ENCODE results near the gene HMG20B. TPM values are rescaled to one million over a fixed set of nuclear protein-coding genes. Genes with fewer than 3 reads are reported as not detected.

The HMG20B gene
- total RNA-seq, 1 donor, result 72.5 TPM

DNA sequence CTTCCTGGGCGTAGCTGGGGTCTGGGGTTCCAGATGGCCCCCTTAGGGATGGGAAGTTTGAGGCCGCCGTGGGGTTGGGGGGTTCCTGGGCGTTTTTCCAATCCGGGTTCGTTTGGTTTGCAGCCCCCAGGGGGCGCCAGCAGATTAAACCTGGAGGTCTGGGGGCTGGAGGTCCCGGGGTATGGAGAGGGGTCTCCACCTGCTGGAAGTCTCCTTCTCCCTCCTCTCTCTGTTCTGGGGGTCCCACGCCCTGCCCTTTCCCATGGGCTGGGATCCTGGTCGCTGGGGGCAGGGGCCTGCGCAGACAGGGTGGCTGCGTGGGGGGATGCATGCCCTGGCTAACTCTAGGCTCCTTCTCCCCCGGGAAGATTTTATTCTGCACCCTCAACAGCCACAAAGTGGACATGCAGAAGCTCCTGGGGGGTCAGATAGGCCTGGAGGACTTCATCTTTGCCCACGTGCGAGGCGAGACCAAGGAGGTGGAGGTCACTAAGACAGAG is 13.4 kb downstream of the HMG20B start:
- no peak for DNase-seq (ENCODE audit: low read depth)

DNA sequence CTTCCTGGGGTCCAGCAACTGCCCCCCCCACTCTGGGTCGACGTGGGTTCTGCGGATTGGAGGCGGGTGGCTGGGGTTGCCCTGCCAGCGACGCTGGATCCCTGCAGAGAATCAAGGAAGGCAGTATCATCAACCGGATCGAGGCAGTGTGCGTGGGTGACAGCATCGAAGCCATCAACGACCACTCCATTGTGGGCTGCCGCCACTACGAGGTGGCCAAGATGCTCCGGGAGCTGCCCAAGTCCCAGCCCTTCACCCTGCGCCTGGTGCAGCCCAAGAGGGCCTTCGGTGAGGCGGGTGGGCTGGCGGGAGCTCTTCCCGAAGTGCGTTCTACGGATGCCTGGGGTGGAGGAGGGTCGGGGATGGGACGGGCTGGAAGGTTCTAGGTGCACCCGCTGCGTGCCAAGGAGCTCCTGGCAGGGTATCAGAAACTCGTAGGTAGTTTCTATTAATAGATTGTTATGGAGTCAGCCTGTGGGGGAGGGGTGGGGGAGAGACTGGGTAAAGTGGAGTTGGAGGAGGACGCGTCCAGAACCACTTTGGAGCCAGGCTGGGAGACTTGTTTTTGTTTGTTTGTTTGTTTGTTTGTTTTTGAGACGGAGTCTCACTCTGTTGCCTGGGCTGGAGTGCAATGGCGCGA is 14.1 kb downstream of the HMG20B start:
- H3K4me3 ChIP-seq (ENCODE audit: low read depth, low read length), result no peak overlapping the region
- DNase-seq (ENCODE audit: low read depth), result no peak
- TF ChIP-seq, protein P1, sequence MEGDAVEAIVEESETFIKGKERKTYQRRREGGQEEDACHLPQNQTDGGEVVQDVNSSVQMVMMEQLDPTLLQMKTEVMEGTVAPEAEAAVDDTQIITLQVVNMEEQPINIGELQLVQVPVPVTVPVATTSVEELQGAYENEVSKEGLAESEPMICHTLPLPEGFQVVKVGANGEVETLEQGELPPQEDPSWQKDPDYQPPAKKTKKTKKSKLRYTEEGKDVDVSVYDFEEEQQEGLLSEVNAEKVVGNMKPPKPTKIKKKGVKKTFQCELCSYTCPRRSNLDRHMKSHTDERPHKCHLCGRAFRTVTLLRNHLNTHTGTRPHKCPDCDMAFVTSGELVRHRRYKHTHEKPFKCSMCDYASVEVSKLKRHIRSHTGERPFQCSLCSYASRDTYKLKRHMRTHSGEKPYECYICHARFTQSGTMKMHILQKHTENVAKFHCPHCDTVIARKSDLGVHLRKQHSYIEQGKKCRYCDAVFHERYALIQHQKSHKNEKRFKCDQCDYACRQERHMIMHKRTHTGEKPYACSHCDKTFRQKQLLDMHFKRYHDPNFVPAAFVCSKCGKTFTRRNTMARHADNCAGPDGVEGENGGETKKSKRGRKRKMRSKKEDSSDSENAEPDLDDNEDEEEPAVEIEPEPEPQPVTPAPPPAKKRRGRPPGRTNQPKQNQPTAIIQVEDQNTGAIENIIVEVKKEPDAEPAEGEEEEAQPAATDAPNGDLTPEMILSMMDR (IDR thresholded peaks at IDR 0.05; ENCODE audit: insufficient read depth, low read depth, low read length), result no peak

More for the DNA sequence above, 13.4 kb downstream of the HMG20B start:
- peak overlapping the region; percentile 61 for H3K4me3 ChIP-seq (ENCODE audit: low read depth, low read length)
- TF ChIP-seq, protein P1 (IDR thresholded peaks at IDR 0.05; ENCODE audit: insufficient read depth, low read depth, low read length), result peak; percentile 63

DNA sequence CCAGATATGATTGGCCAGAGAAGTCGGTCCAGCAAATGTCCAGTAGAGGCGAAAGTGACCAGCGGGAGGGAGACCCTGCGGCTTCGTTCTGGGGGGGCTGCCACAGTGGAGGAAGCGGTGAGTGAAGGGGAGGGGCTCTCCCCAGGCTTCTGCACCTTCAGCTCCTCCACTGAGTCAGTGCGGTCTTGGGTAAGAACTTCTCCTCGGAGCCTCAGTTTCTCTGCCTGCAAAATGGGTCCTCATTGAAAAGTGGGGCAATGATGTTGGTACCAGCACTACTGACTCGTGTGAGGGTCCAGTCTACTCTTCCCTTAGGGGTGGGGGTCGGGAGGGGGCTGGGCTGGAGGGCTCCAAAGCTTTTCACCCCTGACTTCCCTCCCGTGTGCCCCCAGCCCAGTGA is 16.7 kb downstream of the HMG20B start:
- TF ChIP-seq, protein P1 (IDR thresholded peaks at IDR 0.05; ENCODE audit: insufficient read depth, low read depth, low read length), result no peak
- H3K4me3 ChIP-seq (ENCODE audit: low read depth, low read length), result no peak overlapping the region
- no peak for DNase-seq (ENCODE audit: low read depth)

DNA sequence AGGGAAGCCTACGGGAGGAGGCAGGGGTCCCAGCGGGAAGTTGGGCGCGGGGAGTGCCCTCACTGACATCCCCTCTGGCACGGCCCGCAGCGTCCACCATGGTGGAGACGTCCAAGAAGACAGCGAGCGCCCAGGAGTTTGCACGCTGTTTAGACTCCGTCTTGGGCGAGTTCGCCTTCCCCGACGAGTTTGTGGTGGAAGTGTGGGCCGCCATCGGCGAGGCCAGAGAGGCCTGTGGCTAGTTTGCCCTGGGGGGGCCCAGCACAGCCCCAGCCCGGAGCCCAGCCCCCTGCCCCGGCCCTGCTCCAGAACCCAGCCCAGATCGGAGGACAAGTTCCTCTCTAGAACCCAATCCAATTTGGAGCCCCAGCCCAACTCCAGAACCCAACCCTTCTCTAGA is 17.2 kb downstream of the HMG20B start:
- no peak for DNase-seq (ENCODE audit: low read depth)
- TF ChIP-seq, protein P1 (IDR thresholded peaks at IDR 0.05; ENCODE audit: insufficient read depth, low read depth, low read length), result no peak
- no peak overlapping the region for H3K4me3 ChIP-seq (ENCODE audit: low read depth, low read length)

DNA sequence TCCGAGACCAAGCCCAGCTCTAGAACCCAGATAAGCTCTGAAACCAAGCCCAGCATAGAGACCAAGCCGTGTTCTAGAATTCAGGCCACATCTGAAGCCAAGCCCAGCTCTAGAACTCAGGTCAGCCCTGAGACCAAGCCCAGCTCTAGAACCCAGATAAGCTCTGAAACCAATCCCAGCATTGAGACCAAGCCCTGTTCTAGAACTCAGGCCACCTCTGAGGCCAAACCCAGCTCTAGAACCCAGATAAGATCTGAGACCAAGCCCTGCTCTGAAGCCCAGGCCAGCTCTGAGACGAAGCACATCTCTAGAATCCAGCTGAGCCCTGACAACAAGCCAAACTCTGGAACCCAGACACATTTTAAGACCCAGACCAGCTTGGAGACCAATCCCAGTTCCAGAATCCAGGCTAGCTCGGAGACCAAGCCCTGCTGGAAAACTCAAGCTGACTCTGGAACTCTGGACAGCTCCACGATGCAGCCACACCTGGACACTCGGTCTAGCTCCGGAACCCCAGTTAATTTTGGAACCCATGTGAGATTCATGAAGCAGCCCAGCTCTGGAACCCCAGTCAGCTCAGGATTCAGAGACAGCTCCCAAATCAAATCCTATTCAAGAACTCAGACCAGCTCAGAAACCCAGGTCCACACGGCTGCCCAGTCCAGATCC is 18.4 kb downstream of the HMG20B start:
- no peak for DNase-seq (ENCODE audit: low read depth)
- no peak overlapping the region for H3K4me3 ChIP-seq (ENCODE audit: low read depth, low read length)
- TF ChIP-seq, protein P1 (IDR thresholded peaks at IDR 0.05; ENCODE audit: insufficient read depth, low read depth, low read length), result no peak

DNA sequence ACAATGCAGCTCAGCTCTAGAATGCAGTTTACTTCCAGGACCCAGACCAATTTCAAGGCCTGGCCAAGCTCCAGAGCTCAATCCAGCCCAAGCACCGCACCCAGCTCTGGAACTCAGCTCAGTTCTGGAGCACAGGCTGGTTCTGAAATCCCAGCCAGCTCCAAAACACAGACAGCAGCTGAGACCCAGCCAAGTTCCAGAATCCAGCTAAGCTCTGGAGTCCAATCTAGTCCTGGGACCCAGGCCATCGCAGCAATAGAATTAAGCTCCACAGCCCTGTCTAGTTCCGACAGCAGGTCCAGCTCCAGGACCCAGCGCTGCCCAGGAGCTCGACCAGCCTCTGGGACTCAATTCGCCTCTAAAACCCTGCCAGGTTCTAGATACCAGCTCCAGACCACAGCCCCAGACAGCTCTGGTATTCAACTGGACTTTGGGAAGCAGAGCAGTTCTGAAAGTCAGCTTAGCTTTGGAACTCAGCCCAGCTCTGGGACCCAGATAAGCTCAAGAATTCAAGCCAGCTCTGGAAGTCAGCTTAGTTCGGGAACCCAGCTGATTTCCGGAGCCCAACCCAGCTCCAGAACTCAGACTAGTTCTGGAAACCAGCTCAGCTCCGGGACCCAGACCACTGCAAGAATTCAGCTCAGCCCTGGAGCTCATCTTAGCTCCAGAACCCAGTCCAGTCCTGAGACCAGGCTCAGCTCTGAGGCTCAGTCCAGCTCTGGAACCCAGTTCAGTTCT is 19.3 kb downstream of the HMG20B start:
- TF ChIP-seq, protein P1 (IDR thresholded peaks at IDR 0.05; ENCODE audit: insufficient read depth, low read depth, low read length), result no peak
- no peak overlapping the region for H3K4me3 ChIP-seq (ENCODE audit: low read depth, low read length)
- DNase-seq (ENCODE audit: low read depth), result no peak

Measured in fibroblast of villous mesenchyme (primary cell).